Memory B cell (primary cell): ENCODE measurements around the gene GSS.
"Not testable (repeated sequence)": the region's sequence is repeated elsewhere in the genome, so short reads cannot be mapped to it uniquely, and the experiment has no call there.

Experiments
- ATAC-seq: fragments of 150-1000 bp; cut with Tn5 transposase; 2 replicates; pipeline ENCODE4 v1.10.0; 2021; ENCODE audit warnings: low read depth, mild to moderate bottlenecking, moderate library complexity
- DNase-seq, 2 donors: peaks; one replicate each; pipeline ENCODE4 v3.0.0; 2022; ENCODE audit warnings: low spot score in 2 of 2
- H3K27ac Mint-ChIP-seq: one replicate; pipeline ENCODE4 v1.8.0; 2022; ENCODE audit warnings: mild to moderate bottlenecking, moderate library complexity, mixed read lengths
- H3K27me3 Mint-ChIP-seq: one replicate; pipeline ENCODE4 v1.8.0; 2022; ENCODE audit warnings: mixed read lengths
- H3K36me3 Mint-ChIP-seq: one replicate; pipeline ENCODE4 v1.8.0; 2022; ENCODE audit warnings: mild to moderate bottlenecking, mixed read lengths
- H3K4me1 Mint-ChIP-seq: one replicate; pipeline ENCODE4 v1.8.0; 2022; ENCODE audit warnings: mixed read lengths
- H3K4me3 Mint-ChIP-seq: one replicate; pipeline ENCODE4 v1.8.0; 2022; ENCODE audit warnings: mild to moderate bottlenecking, moderate library complexity, mixed read lengths
- H3K9me3 Mint-ChIP-seq: one replicate; pipeline ENCODE4 v1.8.0; 2022; ENCODE audit warnings: mixed read lengths

Gene GSS

DNA sequence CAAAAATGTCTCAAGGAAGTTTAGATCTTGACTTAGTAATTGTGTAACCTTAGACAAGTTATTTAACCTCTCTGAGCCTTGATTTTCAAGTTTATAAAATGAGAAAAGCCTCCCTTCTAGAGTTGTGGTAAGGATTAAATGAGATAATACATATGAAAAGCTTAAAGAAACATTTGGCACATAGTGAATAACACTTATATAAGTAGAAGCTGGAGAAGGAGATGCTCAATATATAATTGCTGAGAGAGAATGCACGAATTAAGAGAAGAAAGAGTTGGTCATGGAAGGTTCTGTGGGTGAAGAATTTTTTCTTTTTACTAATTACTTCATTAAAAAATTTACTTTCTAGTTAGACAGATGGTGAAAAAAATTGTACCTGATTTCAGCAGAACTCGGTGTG lies 73.9 kb downstream of the GSS start:
- peaks cover 4% of the 10 kb centered on the region for H3K36me3 Mint-ChIP-seq
- H3K27me3 Mint-ChIP-seq = no peaks in the 10 kb centered on the region
- ATAC-seq = no peak
- peaks cover 6% of the 10 kb centered on the region for H3K4me1 Mint-ChIP-seq
- H3K4me3 Mint-ChIP-seq = no peak overlapping the region
- no peak for DNase-seq
- H3K9me3 Mint-ChIP-seq = no peaks in the 10 kb centered on the region
- H3K27ac Mint-ChIP-seq = no peak overlapping the region

DNA sequence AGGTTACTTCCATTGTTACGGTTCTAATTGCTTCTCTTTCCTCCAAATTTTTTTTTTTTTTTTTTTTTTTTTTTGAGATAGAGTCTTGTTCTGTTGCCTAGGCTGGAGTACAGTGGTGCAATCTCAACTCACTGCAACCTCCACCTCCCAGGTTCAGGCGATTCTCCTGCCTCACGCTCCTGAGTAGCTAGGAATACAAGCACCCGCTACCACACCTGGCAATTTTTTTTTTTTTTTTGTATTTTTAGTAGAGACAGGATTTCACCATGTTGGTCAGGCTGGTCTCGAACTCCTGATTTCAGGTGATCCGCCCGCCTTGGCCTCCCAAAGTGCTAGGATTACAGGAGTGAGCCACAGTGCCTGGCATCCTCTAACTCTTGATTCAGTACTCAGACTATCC lies 74.6 kb downstream of the GSS start:
- H3K9me3 Mint-ChIP-seq, H3K4me1 Mint-ChIP-seq, H3K27me3 Mint-ChIP-seq, ATAC-seq, H3K27ac Mint-ChIP-seq, DNase-seq, H3K36me3 Mint-ChIP-seq, H3K4me3 Mint-ChIP-seq: not testable (repeated sequence)

DNA sequence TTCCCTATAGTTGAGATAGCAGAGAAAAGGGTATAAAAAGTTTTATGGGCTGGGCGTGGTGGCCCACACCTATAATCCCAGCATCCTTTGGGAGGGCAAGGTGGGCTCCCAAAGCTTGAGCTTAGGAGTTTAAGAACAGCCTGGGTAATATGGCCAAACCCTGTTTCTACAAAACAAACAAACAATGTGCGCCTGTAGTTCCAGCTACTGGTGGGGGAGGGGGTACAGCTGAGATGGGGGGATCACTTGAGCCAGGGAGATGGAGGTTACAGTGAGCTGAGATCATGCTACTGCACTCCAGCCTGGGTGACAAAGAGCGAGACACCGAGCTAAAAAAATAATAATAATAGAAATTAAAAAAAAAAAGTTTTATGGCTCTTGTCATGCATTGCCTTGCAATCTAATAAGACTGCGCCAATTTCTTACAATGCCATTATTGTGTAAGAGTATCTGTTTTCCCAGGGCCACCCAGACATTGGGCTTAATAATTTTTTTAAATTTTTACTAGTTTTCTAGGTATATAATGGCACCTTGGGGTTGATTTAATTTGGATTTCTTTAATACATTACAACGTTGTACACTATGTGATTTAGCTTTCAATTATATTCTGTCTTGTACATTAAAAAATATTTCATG lies 75.3 kb downstream of the GSS start:
- Mint-ChIP-seq H3K27me3 (no peaks in the 10 kb centered on the region), H3K27ac (no peak overlapping the region)
- no peak for ATAC-seq

More for the DNA sequence above, 75.3 kb downstream of the GSS start:
- Mint-ChIP-seq H3K4me1 (peaks cover 14% of the 10 kb centered on the region), H3K9me3 (no peaks in the 10 kb centered on the region), H3K4me3 (no peak overlapping the region), H3K36me3 (peaks cover 4% of the 10 kb centered on the region)
- no peak for DNase-seq
